ENCODE data around the gene FUCA1.
"Not testable (repeated sequence)": the region's sequence is repeated elsewhere in the genome, so short reads cannot be mapped to it uniquely, and the experiment has no call there.

Gene FUCA1

DNA sequence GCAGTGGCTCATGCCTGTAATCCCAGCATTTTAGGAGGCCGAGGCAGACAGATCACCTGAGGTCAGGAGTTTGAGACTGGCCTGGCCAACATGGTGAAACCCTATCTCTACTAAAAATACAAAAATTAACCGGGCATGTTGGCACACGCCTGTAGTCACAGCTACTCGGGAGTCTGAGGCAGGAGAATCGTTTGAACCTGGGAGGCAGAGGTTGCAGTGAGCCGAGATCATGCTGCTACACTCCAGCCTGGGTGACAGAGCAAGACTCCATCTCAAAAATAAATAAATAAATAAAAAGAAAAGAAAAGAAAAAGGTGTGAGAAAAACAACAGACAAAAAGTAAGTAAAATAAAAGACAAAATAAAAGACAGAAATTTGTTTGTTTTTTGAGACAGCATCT is 33.9 kb downstream of the FUCA1 start:
- not testable (repeated sequence) for H3K79me1 ChIP-seq (ENCODE audit: low read depth, low read length); H3K9ac ChIP-seq (ENCODE audit: low read depth, low read length, poor library complexity); H3K27ac ChIP-seq (replicated peaks; ENCODE audit: low read length); H4K8ac ChIP-seq (ENCODE audit: low read depth, low read length); H3K14ac ChIP-seq (ENCODE audit: low read length); H2BK12ac ChIP-seq (ENCODE audit: low read length); DNase-seq (ENCODE audit: low spot score); H4K91ac ChIP-seq (ENCODE audit: low read depth, low read length, poor library complexity); H3K23ac ChIP-seq (ENCODE audit: low read depth, low read length, poor library complexity); H3K18ac ChIP-seq (ENCODE audit: low read length); H3K9me3 ChIP-seq (replicated peaks in 1 of 2; ENCODE audit: control insufficient read depth in 2 of 2, insufficient read depth in 1 of 2, low read depth in 1 of 2, low read length in 2 of 2); H3K36me3 ChIP-seq (replicated peaks in 1 of 2; ENCODE audit: control insufficient read depth in 2 of 2, insufficient read depth in 2 of 2, low read length in 2 of 2); H3K4me3 ChIP-seq (ENCODE audit: low read length in 2 of 2); H2BK15ac ChIP-seq (ENCODE audit: low read length); H2AK5ac ChIP-seq (ENCODE audit: low read depth, low read length); H3K4me1 ChIP-seq (ENCODE audit: control insufficient read depth in 2 of 2, insufficient read depth in 1 of 2, low read depth in 1 of 2, low read length in 2 of 2); H2BK120ac ChIP-seq (ENCODE audit: low read depth, low read length); H2BK5ac ChIP-seq (ENCODE audit: low read length); H2AFZ ChIP-seq (ENCODE audit: low read length); H3K4ac ChIP-seq (ENCODE audit: low read length); H3K4me2 ChIP-seq (ENCODE audit: insufficient read depth, low read length, poor library complexity, severe bottlenecking)
- H3K27me3 ChIP-seq (ENCODE audit: control insufficient read depth in 3 of 3, insufficient read depth in 3 of 3, low read depth in 1 of 3, low read length in 3 of 3): peaks cover 0 to 24% (median 10%) of the 10 kb centered on the region in 3 experiments
- WGBS, 2 donors (ENCODE audit: extremely low coverage in 2 of 2, insufficient read length in 2 of 2, insufficient replicate concordance in 1 of 2): no CpG with 5 or more reads among the region's 6 CpGs

DNA sequence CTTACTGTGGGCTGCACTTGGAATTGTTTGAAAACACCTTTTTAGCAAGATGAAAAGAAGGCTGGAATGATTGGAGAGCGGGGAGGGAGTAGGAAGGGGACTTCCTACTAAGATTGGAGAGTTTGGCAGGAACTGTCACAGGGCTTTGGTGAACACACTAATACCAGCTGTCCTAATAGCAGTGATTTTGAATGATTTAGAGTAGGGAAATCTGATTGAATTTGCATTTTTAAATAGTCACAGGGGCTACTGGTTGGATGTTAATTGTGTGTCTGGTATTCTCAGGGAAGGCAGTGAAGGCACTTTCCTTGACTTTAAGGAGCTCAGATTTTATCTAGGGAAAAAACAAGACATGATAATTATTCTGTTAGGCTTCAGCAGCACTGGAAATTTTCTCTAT is 40.4 kb downstream of the FUCA1 start:
- no peak overlapping the region for H2BK120ac ChIP-seq (ENCODE audit: low read depth, low read length)
- no peaks in the 10 kb centered on the region for H3K9me3 ChIP-seq (replicated peaks in 1 of 2; ENCODE audit: control insufficient read depth in 2 of 2, insufficient read depth in 1 of 2, low read depth in 1 of 2, low read length in 2 of 2)
- H4K8ac ChIP-seq (ENCODE audit: low read depth, low read length): no peak overlapping the region
- no peak overlapping the region for H3K27ac ChIP-seq (replicated peaks; ENCODE audit: low read length)
- no CpG with 5 or more reads among the region's 1 CpG for WGBS, 2 donors (ENCODE audit: extremely low coverage in 2 of 2, insufficient read length in 2 of 2, insufficient replicate concordance in 1 of 2)
- H3K4me2 ChIP-seq (ENCODE audit: insufficient read depth, low read length, poor library complexity, severe bottlenecking): no peak overlapping the region
- no peaks in the 10 kb centered on the region for H3K79me1 ChIP-seq (ENCODE audit: low read depth, low read length)
- no peak overlapping the region for H2BK5ac ChIP-seq (ENCODE audit: low read length)
- H3K4me1 ChIP-seq (ENCODE audit: control insufficient read depth in 2 of 2, insufficient read depth in 1 of 2, low read depth in 1 of 2, low read length in 2 of 2): no peaks in the 10 kb centered on the region
- H2BK15ac ChIP-seq (ENCODE audit: low read length): no peak overlapping the region
- H4K91ac ChIP-seq (ENCODE audit: low read depth, low read length, poor library complexity): no peak overlapping the region
- H3K4ac ChIP-seq (ENCODE audit: low read length): no peak overlapping the region
- no peak overlapping the region for H3K14ac ChIP-seq (ENCODE audit: low read length)
- no peaks in the 10 kb centered on the region for H3K36me3 ChIP-seq (replicated peaks in 1 of 2; ENCODE audit: control insufficient read depth in 2 of 2, insufficient read depth in 2 of 2, low read length in 2 of 2)
- H3K23ac ChIP-seq (ENCODE audit: low read depth, low read length, poor library complexity): no peak overlapping the region
- no peak overlapping the region for H3K4me3 ChIP-seq (ENCODE audit: low read length in 2 of 2)
- no peak overlapping the region for H2AFZ ChIP-seq (ENCODE audit: low read length)
- no peak overlapping the region for H3K9ac ChIP-seq (ENCODE audit: low read depth, low read length, poor library complexity)
- DNase-seq (ENCODE audit: low spot score): no peak
- H3K18ac ChIP-seq (ENCODE audit: low read length): no peak overlapping the region
- H2AK5ac ChIP-seq (ENCODE audit: low read depth, low read length): no peak overlapping the region
- peaks cover 0 to 3% (median 0%) of the 10 kb centered on the region in 3 experiments for H3K27me3 ChIP-seq (ENCODE audit: control insufficient read depth in 3 of 3, insufficient read depth in 3 of 3, low read depth in 1 of 3, low read length in 3 of 3)
- no peak overlapping the region for H2BK12ac ChIP-seq (ENCODE audit: low read length)

DNA sequence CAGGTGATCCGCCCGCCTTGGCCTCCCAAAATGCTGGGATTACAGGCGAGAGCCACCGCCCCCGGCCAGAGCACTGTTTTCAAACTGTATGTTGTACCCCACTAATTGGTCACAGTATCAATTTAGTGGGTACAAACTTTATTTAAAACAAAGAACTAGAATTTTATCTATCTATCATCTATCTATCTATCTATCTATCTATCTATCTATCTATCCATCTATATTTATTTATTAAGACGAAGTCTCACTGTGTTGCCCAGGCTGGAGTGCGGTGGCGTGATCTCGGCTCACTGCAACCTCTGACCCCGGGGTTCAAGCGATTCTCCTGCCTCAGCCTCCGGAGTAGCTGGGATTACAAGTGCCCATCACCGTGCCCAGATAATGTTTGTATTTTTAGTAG is 41.5 kb downstream of the FUCA1 start:
- H3K27me3 ChIP-seq (ENCODE audit: control insufficient read depth in 3 of 3, insufficient read depth in 3 of 3, low read depth in 1 of 3, low read length in 3 of 3): not testable (repeated sequence)
- WGBS, 2 donors (ENCODE audit: extremely low coverage in 2 of 2, insufficient read length in 2 of 2, insufficient replicate concordance in 1 of 2): no CpG with 5 or more reads among the region's 13 CpGs

GRCh38 chr1:23825762-23826522 is 42.1 kb downstream of the FUCA1 start:
- peaks cover 0 to 2% (median 0%) of the 10 kb centered on the region in 3 experiments for H3K27me3 ChIP-seq (ENCODE audit: control insufficient read depth in 3 of 3, insufficient read depth in 3 of 3, low read depth in 1 of 3, low read length in 3 of 3)
- no peak overlapping the region for H2BK5ac ChIP-seq (ENCODE audit: low read length)
- H2BK120ac ChIP-seq (ENCODE audit: low read depth, low read length): no peak overlapping the region
- no peak overlapping the region for H2AK5ac ChIP-seq (ENCODE audit: low read depth, low read length)
- H3K4me1 ChIP-seq (ENCODE audit: control insufficient read depth in 2 of 2, insufficient read depth in 1 of 2, low read depth in 1 of 2, low read length in 2 of 2): no peaks in the 10 kb centered on the region
- H3K4me2 ChIP-seq (ENCODE audit: insufficient read depth, low read length, poor library complexity, severe bottlenecking): no peak overlapping the region
- WGBS, 2 donors (ENCODE audit: extremely low coverage in 2 of 2, insufficient read length in 2 of 2, insufficient replicate concordance in 1 of 2): no CpG with 5 or more reads among the region's 24 CpGs
- H3K18ac ChIP-seq (ENCODE audit: low read length): no peak overlapping the region
- no peak overlapping the region for H3K9ac ChIP-seq (ENCODE audit: low read depth, low read length, poor library complexity)
- no peak overlapping the region for H3K4ac ChIP-seq (ENCODE audit: low read length)
- H4K91ac ChIP-seq (ENCODE audit: low read depth, low read length, poor library complexity): no peak overlapping the region
- H3K4me3 ChIP-seq (ENCODE audit: low read length in 2 of 2): peak overlapping the region in 1 of 2 donors; percentile 96
- no peak overlapping the region for H2BK12ac ChIP-seq (ENCODE audit: low read length)
- H3K23ac ChIP-seq (ENCODE audit: low read depth, low read length, poor library complexity): no peak overlapping the region
- no peak for DNase-seq (ENCODE audit: low spot score)
- no peak overlapping the region for H3K27ac ChIP-seq (replicated peaks; ENCODE audit: low read length)
- peak overlapping the region; percentile 93 for H2AFZ ChIP-seq (ENCODE audit: low read length)
- H3K79me1 ChIP-seq (ENCODE audit: low read depth, low read length): no peaks in the 10 kb centered on the region
- no peak overlapping the region for H3K14ac ChIP-seq (ENCODE audit: low read length)
- H2BK15ac ChIP-seq (ENCODE audit: low read length): no peak overlapping the region
- H3K36me3 ChIP-seq (replicated peaks in 1 of 2; ENCODE audit: control insufficient read depth in 2 of 2, insufficient read depth in 2 of 2, low read length in 2 of 2): no peaks in the 10 kb centered on the region
- H3K9me3 ChIP-seq (replicated peaks in 1 of 2; ENCODE audit: control insufficient read depth in 2 of 2, insufficient read depth in 1 of 2, low read depth in 1 of 2, low read length in 2 of 2): no peaks in the 10 kb centered on the region
- H4K8ac ChIP-seq (ENCODE audit: low read depth, low read length): no peak overlapping the region

More for the DNA sequence above, 41.5 kb downstream of the FUCA1 start:
- not testable (repeated sequence) for H2BK15ac ChIP-seq (ENCODE audit: low read length); H2BK5ac ChIP-seq (ENCODE audit: low read length); H3K27ac ChIP-seq (replicated peaks; ENCODE audit: low read length); H3K23ac ChIP-seq (ENCODE audit: low read depth, low read length, poor library complexity); H2BK12ac ChIP-seq (ENCODE audit: low read length); H4K8ac ChIP-seq (ENCODE audit: low read depth, low read length); H2BK120ac ChIP-seq (ENCODE audit: low read depth, low read length); H3K14ac ChIP-seq (ENCODE audit: low read length); H3K4ac ChIP-seq (ENCODE audit: low read length); H3K4me3 ChIP-seq (ENCODE audit: low read length in 2 of 2); H4K91ac ChIP-seq (ENCODE audit: low read depth, low read length, poor library complexity); H3K4me2 ChIP-seq (ENCODE audit: insufficient read depth, low read length, poor library complexity, severe bottlenecking); H3K79me1 ChIP-seq (ENCODE audit: low read depth, low read length); H3K9me3 ChIP-seq (replicated peaks in 1 of 2; ENCODE audit: control insufficient read depth in 2 of 2, insufficient read depth in 1 of 2, low read depth in 1 of 2, low read length in 2 of 2); H3K18ac ChIP-seq (ENCODE audit: low read length); H3K9ac ChIP-seq (ENCODE audit: low read depth, low read length, poor library complexity); H3K4me1 ChIP-seq (ENCODE audit: control insufficient read depth in 2 of 2, insufficient read depth in 1 of 2, low read depth in 1 of 2, low read length in 2 of 2); H2AK5ac ChIP-seq (ENCODE audit: low read depth, low read length); H2AFZ ChIP-seq (ENCODE audit: low read length); DNase-seq (ENCODE audit: low spot score); H3K36me3 ChIP-seq (replicated peaks in 1 of 2; ENCODE audit: control insufficient read depth in 2 of 2, insufficient read depth in 2 of 2, low read length in 2 of 2)
